Activated CD8-positive, alpha-beta memory T cell treated with anti-CD3 and anti-CD28 coated beads for 1 hour (primary cell): ENCODE measurements around the gene SEC16B.

Experiments
- DNase-seq, 2 donors: peaks; one replicate each; pipeline ENCODE4 v3.0.0-alpha.2; 2020; ENCODE audit warnings: low read depth in 1 of 2; ENCODE audit errors: extremely low read depth in 1 of 2

SEC16B gene

DNA sequence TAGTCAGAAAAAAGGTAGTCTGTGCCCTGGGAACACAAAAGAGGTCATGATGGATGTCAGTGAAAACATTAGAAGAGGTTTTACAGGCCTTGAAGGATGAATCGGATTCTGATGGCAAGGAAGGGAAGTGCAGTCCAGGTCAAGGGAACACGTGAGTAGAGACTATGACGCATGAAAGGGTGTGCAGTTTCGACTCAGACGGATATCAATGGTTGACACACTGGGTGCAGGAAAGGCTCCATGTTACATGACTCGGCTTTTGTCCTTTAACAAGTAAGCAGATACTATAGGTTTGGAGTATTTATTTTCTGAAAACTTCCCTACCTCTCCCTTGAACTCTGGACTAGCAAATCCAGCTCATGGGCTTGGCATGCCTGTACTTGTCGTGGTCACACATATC is 55.3 kb downstream of the SEC16B start:
- DNase-seq = no peak

DNA sequence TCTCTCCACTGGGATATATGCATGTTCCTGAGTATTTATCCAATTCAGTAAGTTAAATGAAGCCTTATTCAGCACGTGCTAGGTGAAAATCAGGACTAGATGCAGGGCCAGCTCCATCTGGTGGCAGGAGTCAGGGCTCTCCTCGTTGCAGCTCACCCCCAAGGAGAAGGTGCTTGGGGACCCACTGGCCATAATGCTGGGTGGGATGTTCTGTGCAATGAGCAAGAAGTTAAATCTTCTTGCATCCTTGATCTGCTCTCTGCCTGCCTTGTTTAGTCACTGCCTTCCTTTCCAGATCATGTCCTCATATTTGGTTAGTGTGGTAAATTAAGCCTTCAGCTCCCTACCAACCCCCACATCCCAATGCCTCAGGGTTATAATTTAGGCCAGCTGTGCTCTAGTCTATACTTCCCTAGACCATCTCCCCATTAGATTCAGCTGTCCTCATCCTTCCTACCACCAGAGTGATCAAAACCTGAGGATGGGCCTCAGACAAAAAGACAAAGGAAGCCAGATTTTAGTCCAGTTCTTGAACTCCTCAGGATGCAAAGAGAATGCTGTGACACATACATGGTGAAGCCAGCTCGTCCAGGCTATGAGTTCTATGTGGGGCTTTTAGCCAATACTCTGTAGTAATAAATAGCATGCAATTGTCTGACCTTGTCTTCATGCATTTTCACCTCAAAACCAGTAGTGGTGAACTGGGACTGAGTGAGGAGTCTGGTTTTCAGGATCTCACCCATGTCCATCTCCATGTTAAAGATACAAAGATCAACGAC is 55.9 kb downstream of the SEC16B start:
- no peak for DNase-seq

DNA sequence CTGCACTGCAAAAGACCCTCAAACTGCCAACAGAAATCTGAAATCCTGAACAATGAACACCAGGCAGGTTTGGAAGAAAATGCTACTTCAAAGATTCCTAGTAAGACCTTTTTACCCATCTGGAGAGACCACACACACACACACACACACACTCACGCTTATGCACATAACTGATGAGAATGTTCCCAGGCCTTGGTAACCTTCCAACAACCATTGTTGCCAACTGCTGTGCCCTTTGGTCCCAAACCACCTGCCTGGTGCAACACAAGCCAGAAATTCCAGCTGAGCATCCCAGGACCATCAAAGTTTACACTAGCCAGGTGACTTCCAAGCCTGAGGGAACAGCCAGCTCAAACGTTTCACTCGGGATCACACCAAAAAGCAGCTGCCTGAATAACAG is 56.9 kb downstream of the SEC16B start:
- no peak for DNase-seq

DNA sequence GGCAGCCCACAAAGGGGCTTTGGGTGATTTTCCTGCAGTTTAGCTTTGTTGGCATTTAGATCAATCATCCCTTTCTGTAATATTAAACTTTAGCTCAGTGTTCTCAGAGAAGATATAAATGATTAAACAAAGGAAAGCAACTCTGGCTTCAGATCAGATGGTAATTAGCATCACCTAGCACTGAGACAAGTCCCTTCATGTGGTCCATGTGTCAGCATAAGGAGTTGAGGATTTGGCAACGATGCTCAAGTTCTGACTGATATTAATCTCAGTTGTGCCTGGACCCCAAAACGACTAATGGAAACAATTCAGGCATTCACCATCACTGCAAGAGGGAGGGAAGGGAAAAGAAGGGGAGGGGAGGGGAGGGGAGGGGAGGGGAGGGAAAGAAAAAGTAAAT is 60.4 kb downstream of the SEC16B start:
- no peak for DNase-seq

DNA sequence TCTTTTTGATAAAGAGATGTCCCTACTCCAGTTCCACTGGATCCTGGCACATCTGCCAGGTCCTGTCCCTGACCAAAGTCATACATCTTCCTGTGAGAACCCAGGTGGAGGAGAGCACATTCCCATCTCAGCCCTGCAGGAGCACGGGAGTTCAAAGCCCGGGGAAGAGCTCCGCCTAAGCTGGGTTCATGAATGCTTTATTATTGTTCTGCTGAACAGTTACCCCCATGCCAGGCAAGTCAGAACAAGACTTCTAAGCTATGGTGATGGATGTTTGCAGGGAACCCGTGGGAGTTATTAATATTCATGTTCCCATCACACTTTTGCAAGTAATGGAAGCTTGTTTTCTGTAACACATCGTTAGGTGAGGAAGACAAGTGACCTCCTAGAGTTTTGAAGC is 62.9 kb downstream of the SEC16B start:
- DNase-seq = no peak

DNA sequence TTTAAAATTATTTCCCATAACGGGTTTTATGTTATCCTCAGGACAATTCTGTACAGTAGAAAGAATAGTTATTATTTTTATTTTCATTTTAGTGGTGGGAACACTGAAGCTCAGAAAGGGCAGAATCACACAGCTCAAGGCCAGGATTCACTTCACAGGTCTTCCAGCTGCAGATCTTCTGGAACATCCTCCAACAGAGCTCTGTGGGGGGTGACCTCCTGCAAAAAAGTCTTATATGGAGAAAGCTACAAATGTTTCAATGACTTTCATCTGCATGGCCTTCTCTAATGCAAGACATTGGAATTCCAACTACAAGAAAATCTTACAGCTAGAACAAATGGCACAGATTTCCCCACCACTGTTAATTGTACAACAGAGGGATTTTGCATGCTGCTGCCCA is 64.2 kb downstream of the SEC16B start:
- DNase-seq = no peak

DNA sequence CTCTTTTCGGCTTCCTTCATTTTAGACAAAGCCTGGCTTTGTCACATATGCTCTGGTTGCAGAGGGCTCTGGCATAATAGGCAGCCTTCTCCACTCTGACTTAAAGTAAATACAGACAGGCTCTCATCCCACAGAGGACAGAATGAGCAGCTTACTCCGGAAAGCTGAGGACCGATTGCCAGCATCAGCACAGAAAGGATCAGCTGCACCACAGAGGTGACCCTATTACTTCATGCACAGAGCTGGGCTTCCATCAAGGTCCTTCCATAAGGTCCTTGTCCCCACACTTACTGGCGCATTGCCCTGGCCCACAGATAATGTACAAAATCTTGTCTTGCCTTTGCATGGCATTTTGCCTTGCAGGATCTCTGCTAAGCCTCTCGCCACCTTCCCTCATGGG is 67.6 kb downstream of the SEC16B start:
- DNase-seq = no peak

DNA sequence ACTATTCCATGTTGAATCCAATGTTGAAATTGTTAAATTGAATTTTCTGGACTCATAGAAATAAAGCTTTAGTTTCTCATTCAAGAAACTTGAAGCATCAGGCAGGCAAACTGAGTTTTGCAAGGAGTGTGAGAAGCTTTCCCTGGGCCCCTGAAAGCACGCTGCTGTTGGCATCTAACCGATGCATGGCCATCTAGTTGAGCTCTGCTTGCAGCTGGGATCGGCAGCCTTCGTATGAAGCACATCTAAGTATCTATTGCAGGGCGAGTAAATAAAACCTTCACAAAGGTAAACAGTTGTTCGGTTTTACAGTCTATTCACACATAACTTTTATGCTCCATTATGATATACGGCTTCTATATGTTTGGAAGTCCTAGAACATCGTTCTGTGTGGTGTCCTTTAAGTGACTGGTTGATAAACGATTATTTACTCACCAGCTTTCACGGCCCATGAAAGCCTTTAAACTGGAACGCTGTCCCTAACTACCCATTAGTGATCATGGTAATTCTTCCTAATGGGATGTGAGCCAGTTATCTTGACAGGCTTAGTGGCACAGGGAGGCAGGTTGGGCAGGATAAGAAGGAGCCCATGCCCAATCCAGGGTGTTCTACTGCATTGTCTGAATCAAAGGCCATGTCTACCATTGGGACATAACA is 71.7 kb downstream of the SEC16B start:
- DNase-seq = no peak

DNA sequence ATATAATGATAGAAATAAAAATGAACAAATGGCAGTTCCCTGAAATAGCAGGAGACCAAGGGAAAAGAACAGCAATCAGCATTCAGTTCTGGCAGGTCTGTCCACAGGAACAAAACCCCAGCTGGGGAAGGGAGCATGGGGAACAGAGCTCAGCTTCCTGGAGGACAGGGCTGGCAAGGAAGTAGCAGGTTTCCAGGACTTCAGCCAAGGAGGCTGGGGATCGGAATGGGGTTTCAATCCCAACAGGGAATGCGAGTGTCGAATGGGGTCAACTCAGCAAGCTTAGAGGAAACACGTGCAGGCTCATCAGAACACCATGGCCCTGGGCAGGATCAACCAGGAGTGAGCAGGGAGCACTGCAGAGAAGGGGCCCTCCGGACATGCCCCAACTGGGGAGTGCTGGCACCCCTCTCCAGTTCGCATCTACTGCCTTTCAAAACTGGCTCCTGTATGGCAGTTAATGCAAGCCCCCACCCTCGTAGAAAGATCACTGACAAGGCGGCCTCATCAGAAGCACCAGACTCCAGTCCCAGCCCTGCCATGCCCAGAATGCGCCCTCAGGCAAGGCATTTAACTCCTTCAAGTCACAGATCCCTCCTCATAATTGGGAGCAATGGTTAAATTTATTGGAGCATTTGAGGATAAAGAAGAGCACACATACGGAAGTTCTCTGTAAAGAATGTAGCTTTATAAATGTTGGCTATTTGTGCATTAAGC is 72.4 kb downstream of the SEC16B start:
- no peak for DNase-seq
